PC-9 (cell line): Measurements from ENCODE around the gene PRKG1. TPM values are rescaled to one million over a fixed set of nuclear protein-coding genes. Genes with fewer than 3 reads are reported as not detected.

ENCODE experiments used
- BruUV-seq: library from RNA; stranded (reverse); fragments of 400-500 nt; replicated peaks from 2 replicates; lab custom pipeline; 2021; lab: Mats Ljungman, UMichigan
- CTCF ChIA-PET: fragments of 300-600 bp; sonication (Branson Sonifier 250); formaldehyde crosslinking; loops from one replicate; lab custom pipeline; 2022; ENCODE audit warnings: antibody characterized with exemption; lab: Charles Lee
- POLR2A ChIA-PET: fragments of 300-600 bp; sonication (Branson Sonifier 250); formaldehyde crosslinking; loops from one replicate; lab custom pipeline; 2022; ENCODE audit warnings: antibody characterized with exemption; ENCODE audit not compliant: unreplicated experiment; lab: Charles Lee
- DNase-seq, 2 experiments: peaks; one replicate each; pipeline versions ENCODE4 v3.0.0 to v3.0.0-alpha.2; 2015 to 2022; ENCODE audit warnings: mixed read lengths in 1 of 2
- H2AFZ ChIP-seq: fragments of 200-600 bp; sonication (generic); 2 replicates; pipeline ENCODE4 v1.8.1; 2017; ENCODE audit warnings: antibody characterized with exemption
- H3F3A ChIP-seq: fragments of 200-600 bp; sonication (generic); 2 replicates; pipeline ENCODE4 v1.8.1; 2017; ENCODE audit warnings: antibody characterized with exemption, mild to moderate bottlenecking, low read depth; ENCODE audit not compliant: insufficient read depth
- H3K27ac ChIP-seq: fragments of 200-600 bp; sonication (generic); 2 replicates; pipeline ENCODE4 v1.6.1; 2016; ENCODE audit warnings: mixed run types
- H3K27me3 ChIP-seq: fragments of 200-600 bp; sonication (generic); 2 replicates; pipeline ENCODE4 v1.6.1; 2016; ENCODE audit warnings: low read depth, mixed run types; ENCODE audit not compliant: insufficient read depth
- H3K36me3 ChIP-seq: fragments of 200-600 bp; sonication (generic); 2 replicates; pipeline ENCODE4 v1.6.1; 2016; ENCODE audit warnings: low read depth, mixed run types
- H3K4me1 ChIP-seq: fragments of 200-600 bp; sonication (generic); replicated peaks from 2 replicates; pipeline ENCODE4 v1.6.1; 2016; ENCODE audit warnings: mixed run types; ENCODE audit not compliant: insufficient read depth
- H3K4me2 ChIP-seq: fragments of 200-600 bp; sonication (generic); 2 replicates; pipeline ENCODE4 v1.6.1; 2017; ENCODE audit warnings: mixed run types
- H3K4me3 ChIP-seq: fragments of 200-600 bp; sonication (generic); 2 replicates; pipeline ENCODE4 v1.6.1; 2016; ENCODE audit warnings: mixed run types
- H3K79me2 ChIP-seq: fragments of 200-600 bp; sonication (generic); 2 replicates; pipeline ENCODE4 v1.6.1; 2017; ENCODE audit warnings: low read depth, mixed run types
- H3K9me2 ChIP-seq: fragments of 200-600 bp; sonication (generic); 2 replicates; pipeline ENCODE4 v1.8.1; 2017; ENCODE audit warnings: mild to moderate bottlenecking; ENCODE audit not compliant: insufficient read depth
- H3K9me3 ChIP-seq: fragments of 200-600 bp; sonication (generic); 2 replicates; pipeline ENCODE4 v1.8.1; 2016; ENCODE audit warnings: low read depth; ENCODE audit not compliant: insufficient read depth
- H4K20me1 ChIP-seq: fragments of 200-600 bp; sonication (generic); 2 replicates; pipeline ENCODE4 v1.8.1; 2017; ENCODE audit not compliant: insufficient read depth
- EZH2 ChIP-seq: fragments of 200-600 bp; sonication (generic); IDR thresholded peaks from 2 replicates; pipeline ENCODE4 v1.8.0; 2017; ENCODE audit warnings: antibody characterized with exemption, low read depth
- intact Hi-C: fragments of 100-400 bp; cut with micrococcal nuclease; formaldehyde crosslinking; loops from one replicate; pipeline ENCODE4 v1.10.0; 2022; ENCODE audit not compliant: unreplicated experiment
- total RNA-seq: library from RNA; stranded (reverse); gene quantifications from 2 replicates; pipeline ENCODE4 v1.2.3, GENCODE V29; 2021
- TF ChIP-seq, protein P1 (sequence below): fragments of 200-600 bp; sonication (generic); conservative IDR thresholded peaks from 2 replicates; pipeline ENCODE4 v1.6.1; 2017; ENCODE audit warnings: mixed run types, antibody characterized with exemption, mild to moderate bottlenecking, moderate library complexity

Gene PRKG1
- total RNA-seq, 1 experiment from 2014 or later = 0.70 TPM

DNA sequence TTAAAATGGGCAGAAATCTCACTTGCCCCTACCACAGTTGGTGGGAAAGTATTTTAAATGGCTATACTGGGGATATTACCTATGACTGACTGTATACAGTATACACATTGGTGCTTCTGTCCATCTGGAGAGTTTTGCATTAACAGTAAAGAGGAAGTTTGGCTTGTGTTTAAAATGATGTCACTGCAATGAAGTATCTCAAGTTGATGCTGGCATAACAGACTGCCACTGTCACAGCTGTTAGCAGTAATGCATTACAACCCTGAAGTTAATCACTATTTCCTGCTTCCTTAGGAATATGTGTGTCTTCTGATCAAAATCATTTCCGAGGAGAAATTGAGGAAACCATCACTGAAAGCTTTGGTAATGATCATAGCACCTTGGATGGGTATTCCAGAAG lies 1241.7 kb downstream of the PRKG1 start:
- intact Hi-C loops = no loop called here
- Histone ChIP-seq H3K9me2 (no peaks in the 10 kb centered on the region), H3K4me2 (peak overlapping the region; percentile 93), H3K27ac (no peak overlapping the region), H3F3A (peaks cover 40% of the 10 kb centered on the region), H3K4me1 (peaks cover 65% of the 10 kb centered on the region), H3K4me3 (peak overlapping the region; percentile 81), H3K9me3 (peaks cover 12% of the 10 kb centered on the region), H3K27me3 (no peaks in the 10 kb centered on the region), H4K20me1 (no peaks in the 10 kb centered on the region), H3K79me2 (peaks cover 28% of the 10 kb centered on the region), H2AFZ (no peak overlapping the region), H3K36me3 (peaks cover 18% of the 10 kb centered on the region; the same call in 1 of the 2 replicates)
- ChIA-PET CTCF (interaction anchor here (0.5 to 1.2 kb wide), 2 partner anchors 8 to 68 kb away, joined by 5 to 14 read pairs; no protein-coding TSS in a partner anchor), POLR2A (no interaction called here)
- no peak for TF ChIP-seq EZH2
- TF ChIP-seq, protein P1, sequence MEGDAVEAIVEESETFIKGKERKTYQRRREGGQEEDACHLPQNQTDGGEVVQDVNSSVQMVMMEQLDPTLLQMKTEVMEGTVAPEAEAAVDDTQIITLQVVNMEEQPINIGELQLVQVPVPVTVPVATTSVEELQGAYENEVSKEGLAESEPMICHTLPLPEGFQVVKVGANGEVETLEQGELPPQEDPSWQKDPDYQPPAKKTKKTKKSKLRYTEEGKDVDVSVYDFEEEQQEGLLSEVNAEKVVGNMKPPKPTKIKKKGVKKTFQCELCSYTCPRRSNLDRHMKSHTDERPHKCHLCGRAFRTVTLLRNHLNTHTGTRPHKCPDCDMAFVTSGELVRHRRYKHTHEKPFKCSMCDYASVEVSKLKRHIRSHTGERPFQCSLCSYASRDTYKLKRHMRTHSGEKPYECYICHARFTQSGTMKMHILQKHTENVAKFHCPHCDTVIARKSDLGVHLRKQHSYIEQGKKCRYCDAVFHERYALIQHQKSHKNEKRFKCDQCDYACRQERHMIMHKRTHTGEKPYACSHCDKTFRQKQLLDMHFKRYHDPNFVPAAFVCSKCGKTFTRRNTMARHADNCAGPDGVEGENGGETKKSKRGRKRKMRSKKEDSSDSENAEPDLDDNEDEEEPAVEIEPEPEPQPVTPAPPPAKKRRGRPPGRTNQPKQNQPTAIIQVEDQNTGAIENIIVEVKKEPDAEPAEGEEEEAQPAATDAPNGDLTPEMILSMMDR = no peak
- no TSS peak for BruUV-seq
- no peak for DNase-seq

DNA sequence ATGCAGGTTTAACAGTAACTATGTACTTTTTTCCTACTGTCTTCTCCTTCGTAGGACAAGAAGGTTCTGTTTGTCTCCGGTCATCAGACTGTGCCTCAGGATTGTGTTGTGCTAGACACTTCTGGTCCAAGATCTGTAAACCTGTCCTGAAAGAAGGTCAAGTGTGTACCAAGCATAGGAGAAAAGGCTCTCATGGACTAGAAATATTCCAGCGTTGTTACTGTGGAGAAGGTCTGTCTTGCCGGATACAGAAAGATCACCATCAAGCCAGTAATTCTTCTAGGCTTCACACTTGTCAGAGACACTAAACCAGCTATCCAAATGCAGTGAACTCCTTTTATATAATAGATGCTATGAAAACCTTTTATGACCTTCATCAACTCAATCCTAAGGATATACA lies 1242.2 kb downstream of the PRKG1 start:
- H3K27me3 ChIP-seq = no peaks in the 10 kb centered on the region
- peaks cover 65% of the 10 kb centered on the region for H3K4me1 ChIP-seq
- no peak for TF ChIP-seq EZH2
- TF ChIP-seq, protein P1 = no peak
- DNase-seq = no peak
- peak overlapping the region; percentile 81; the same call in 1 of the 2 replicates for H3K4me3 ChIP-seq
- H3K9me2 ChIP-seq = no peaks in the 10 kb centered on the region
- H3K27ac ChIP-seq = peak overlapping the region; percentile 77; the same call in 1 of the 2 replicates
- H4K20me1 ChIP-seq = no peaks in the 10 kb centered on the region
- H3K79me2 ChIP-seq = peaks cover 28% of the 10 kb centered on the region
- peaks cover 18% of the 10 kb centered on the region; the same call in 1 of the 2 replicates for H3K36me3 ChIP-seq
- ChIA-PET POLR2A (interaction anchor here (0.7 kb wide), 1 partner anchor 250 kb away, joined by 5 read pairs; no protein-coding TSS in a partner anchor), CTCF (interaction anchor here (0.5 to 1.2 kb wide), 2 partner anchors 9 to 67 kb away, joined by 5 to 14 read pairs; no protein-coding TSS in a partner anchor)
- intact Hi-C loops = no loop called here
- peaks cover 17% of the 10 kb centered on the region for H3K9me3 ChIP-seq
- H3K4me2 ChIP-seq = peak overlapping the region; percentile 93
- no peak overlapping the region for H2AFZ ChIP-seq
- no TSS peak for BruUV-seq
- H3F3A ChIP-seq = peaks cover 40% of the 10 kb centered on the region

DNA sequence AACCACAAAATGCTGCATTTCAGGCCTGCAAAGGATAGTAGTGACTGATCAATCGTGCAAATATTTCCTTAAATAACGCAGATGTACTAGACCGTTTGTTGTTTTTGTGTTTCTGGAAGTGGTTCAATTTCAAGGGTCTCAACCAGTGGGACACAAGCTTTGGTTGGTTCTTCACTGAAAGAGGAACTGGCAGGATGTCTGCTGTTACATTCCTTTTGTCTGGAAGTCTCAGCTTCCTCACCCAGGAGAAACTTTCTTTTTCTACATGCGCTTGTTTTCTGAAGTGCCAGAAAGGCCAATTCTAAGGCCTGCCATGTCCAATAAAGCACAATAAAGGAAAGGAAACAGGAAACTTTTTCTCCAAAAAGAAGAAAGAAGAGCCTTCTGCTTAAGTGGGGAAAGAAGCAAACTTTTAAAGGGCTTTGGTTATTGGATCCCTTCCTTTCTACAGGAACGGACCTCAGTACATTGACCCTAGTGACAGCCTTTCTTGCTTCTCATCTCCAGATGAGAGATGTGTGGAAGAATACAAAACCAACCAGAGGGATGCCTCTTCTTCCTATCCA lies 1243.9 kb downstream of the PRKG1 start:
- Histone ChIP-seq H3K79me2 (peaks cover 28% of the 10 kb centered on the region), H3K4me3 (peak overlapping the region; percentile 15; the same call in 1 of the 2 replicates), H3K27me3 (no peaks in the 10 kb centered on the region), H3K27ac (peak overlapping the region; percentile 77), H3K36me3 (peaks cover 18% of the 10 kb centered on the region; the same call in 1 of the 2 replicates), H2AFZ (peak overlapping the region; percentile 40; the same call in 1 of the 2 replicates), H3K4me1 (peaks cover 53% of the 10 kb centered on the region), H3K4me2 (peak overlapping the region; percentile 93), H3K9me2 (no peaks in the 10 kb centered on the region), H3F3A (peaks cover 36% of the 10 kb centered on the region), H3K9me3 (peaks cover 18% of the 10 kb centered on the region), H4K20me1 (no peaks in the 10 kb centered on the region)
- POLR2A ChIA-PET = interaction anchor here (0.6 to 0.7 kb wide), 2 partner anchors 97 to 118 kb away, joined by 3 to 7 read pairs; no protein-coding TSS in a partner anchor
- CTCF ChIA-PET = no interaction called here
- TF ChIP-seq, protein P1 = no peak
- no peak for TF ChIP-seq EZH2
- intact Hi-C loops = loop anchor here (2.0 kb wide), 2 partner anchors 17 to 69 kb away; no protein-coding TSS in a partner anchor
- BruUV-seq = TSS peak; percentile 95
- DNase-seq = no peak
